ENCODE measurements around the gene HAND1. TPM values are rescaled to one million over a fixed set of nuclear protein-coding genes. Genes with fewer than 3 reads are reported as not detected.

Gene HAND1
- total and polyA plus RNA-seq, 2 donors (not counting 1 experiment from before 2014, with no cell fraction given): not detected

- DNase-seq (no peak), ATAC-seq (ENCODE audit: low read depth) (no peak)
- CTCF ChIA-PET: no interaction called here
- Histone ChIP-seq H4K20me1 (ENCODE audit: control insufficient read depth, insufficient read depth, low read length, poor library complexity, severe bottlenecking) (no peaks in the 10 kb centered on the region), H3K4me1 (ENCODE audit: control insufficient read depth in 2 of 2, insufficient read depth in 2 of 2, low read length in 2 of 2) (peaks cover 2 to 12% of the 10 kb centered on the region in 2 donors), H3K9ac (ENCODE audit: low read length) (no peak overlapping the region), H2AFZ (ENCODE audit: insufficient read depth, low read depth, low read length, poor library complexity, severe bottlenecking) (no peak overlapping the region), H3K27me3 (replicated peaks in 1 of 4; ENCODE audit: control extremely low read depth in 1 of 4, control insufficient read depth in 3 of 4, insufficient read depth in 4 of 4, low read length in 3 of 4) (peaks cover 0 to 8% (median 1%) of the 10 kb centered on the region in 4 experiments), H3K79me2 (ENCODE audit: control insufficient read depth, insufficient read depth, low read length) (no peaks in the 10 kb centered on the region), H3K9me3 (ENCODE audit: control extremely low read depth in 1 of 3, control insufficient read depth in 2 of 3, insufficient read depth in 1 of 3, low read length in 2 of 3) (peaks cover 0 to 10% (median 0%) of the 10 kb centered on the region in 3 donors), H3K36me3 (replicated peaks in 1 of 2; ENCODE audit: control extremely low read depth in 1 of 2, control insufficient read depth in 1 of 2, extremely low read depth in 1 of 2, insufficient read depth in 2 of 2, low read length in 1 of 2) (no peaks in the 10 kb centered on the region), H3K27ac (ENCODE audit: low read length in 2 of 2) (no peak overlapping the region), H3K4me2 (replicated peaks; ENCODE audit: low read depth, low read length, poor library complexity, severe bottlenecking) (no peak overlapping the region), H3K4me3 (ENCODE audit: control extremely low read depth in 1 of 5, extremely low read depth in 1 of 5, insufficient read depth in 1 of 5, low read depth in 2 of 5, low read length in 4 of 5) (no peak overlapping the region)
- H3K4me1 Mint-ChIP-seq: peaks cover 12% of the 10 kb centered on the region
- no peak for TF ChIP-seq CTCF (IDR thresholded peaks at IDR 0.05)
- TF ChIP-seq EZH2 (IDR thresholded peaks at IDR 0.05; ENCODE audit: borderline replicate concordance, insufficient read depth, low read depth, low read length, poor library complexity, severe bottlenecking): no peak
- no peak overlapping the region for H3K4me3 Mint-ChIP-seq
- intact Hi-C loops (cut with micrococcal nuclease): no loop called here
- no peaks in the 10 kb centered on the region for H3K9me3 Mint-ChIP-seq (ENCODE audit: insufficient read depth)
- H3K27me3 Mint-ChIP-seq: peaks cover 10% of the 10 kb centered on the region
- 71% methylated on average over 1 of the region's 2 CpGs for WGBS (ENCODE audit: insufficient coverage)
- H3K27ac Mint-ChIP-seq: no peak overlapping the region
- POLR2A ChIA-PET: no interaction called here
Measured at GRCh38 chr5:154501566-154501965, 23.5 kb upstream of the HAND1 start.

GRCh38 chr5:154498994-154499393 is 21.0 kb upstream of the HAND1 start:
- 100% methylated on average over 1 of the region's 2 CpGs for WGBS (ENCODE audit: insufficient coverage)
- peaks cover 0 to 12% (median 11%) of the 10 kb centered on the region in 4 experiments for H3K27me3 ChIP-seq (replicated peaks in 1 of 4; ENCODE audit: control extremely low read depth in 1 of 4, control insufficient read depth in 3 of 4, insufficient read depth in 4 of 4, low read length in 3 of 4)
- no peaks in the 10 kb centered on the region for H3K9me3 Mint-ChIP-seq (ENCODE audit: insufficient read depth)
- peaks cover 2 to 12% of the 10 kb centered on the region in 2 donors for H3K4me1 ChIP-seq (ENCODE audit: control insufficient read depth in 2 of 2, insufficient read depth in 2 of 2, low read length in 2 of 2)
- no peak overlapping the region for H3K4me3 Mint-ChIP-seq
- POLR2A ChIA-PET: no interaction called here
- no peak overlapping the region for H3K27ac ChIP-seq (ENCODE audit: low read length in 2 of 2)
- no peaks in the 10 kb centered on the region for H3K36me3 ChIP-seq (replicated peaks in 1 of 2; ENCODE audit: control extremely low read depth in 1 of 2, control insufficient read depth in 1 of 2, extremely low read depth in 1 of 2, insufficient read depth in 2 of 2, low read length in 1 of 2)
- CTCF ChIA-PET: no interaction called here
- H3K4me1 Mint-ChIP-seq: peaks cover 12% of the 10 kb centered on the region
- TF ChIP-seq EZH2 (IDR thresholded peaks at IDR 0.05; ENCODE audit: borderline replicate concordance, insufficient read depth, low read depth, low read length, poor library complexity, severe bottlenecking) (no peak), CTCF (IDR thresholded peaks at IDR 0.05) (no peak)
- no peak for ATAC-seq (ENCODE audit: low read depth)
- no peaks in the 10 kb centered on the region for H4K20me1 ChIP-seq (ENCODE audit: control insufficient read depth, insufficient read depth, low read length, poor library complexity, severe bottlenecking)
- DNase-seq: no peak
- intact Hi-C loops (cut with micrococcal nuclease): no loop called here
- no peak overlapping the region for H2AFZ ChIP-seq (ENCODE audit: insufficient read depth, low read depth, low read length, poor library complexity, severe bottlenecking)
- no peak overlapping the region for H3K9ac ChIP-seq (ENCODE audit: low read length)
- H3K27ac Mint-ChIP-seq: no peak overlapping the region
- peaks cover 0 to 8% (median 0%) of the 10 kb centered on the region in 3 donors for H3K9me3 ChIP-seq (ENCODE audit: control extremely low read depth in 1 of 3, control insufficient read depth in 2 of 3, insufficient read depth in 1 of 3, low read length in 2 of 3)
- H3K79me2 ChIP-seq (ENCODE audit: control insufficient read depth, insufficient read depth, low read length): no peaks in the 10 kb centered on the region
- no peak overlapping the region for H3K4me2 ChIP-seq (replicated peaks; ENCODE audit: low read depth, low read length, poor library complexity, severe bottlenecking)
- H3K4me3 ChIP-seq (ENCODE audit: control extremely low read depth in 1 of 5, extremely low read depth in 1 of 5, insufficient read depth in 1 of 5, low read depth in 2 of 5, low read length in 4 of 5): no peak overlapping the region
- H3K27me3 Mint-ChIP-seq: peaks cover 25% of the 10 kb centered on the region
